Measurements from ENCODE around the gene BMP8B.

Gene BMP8B

DNA sequence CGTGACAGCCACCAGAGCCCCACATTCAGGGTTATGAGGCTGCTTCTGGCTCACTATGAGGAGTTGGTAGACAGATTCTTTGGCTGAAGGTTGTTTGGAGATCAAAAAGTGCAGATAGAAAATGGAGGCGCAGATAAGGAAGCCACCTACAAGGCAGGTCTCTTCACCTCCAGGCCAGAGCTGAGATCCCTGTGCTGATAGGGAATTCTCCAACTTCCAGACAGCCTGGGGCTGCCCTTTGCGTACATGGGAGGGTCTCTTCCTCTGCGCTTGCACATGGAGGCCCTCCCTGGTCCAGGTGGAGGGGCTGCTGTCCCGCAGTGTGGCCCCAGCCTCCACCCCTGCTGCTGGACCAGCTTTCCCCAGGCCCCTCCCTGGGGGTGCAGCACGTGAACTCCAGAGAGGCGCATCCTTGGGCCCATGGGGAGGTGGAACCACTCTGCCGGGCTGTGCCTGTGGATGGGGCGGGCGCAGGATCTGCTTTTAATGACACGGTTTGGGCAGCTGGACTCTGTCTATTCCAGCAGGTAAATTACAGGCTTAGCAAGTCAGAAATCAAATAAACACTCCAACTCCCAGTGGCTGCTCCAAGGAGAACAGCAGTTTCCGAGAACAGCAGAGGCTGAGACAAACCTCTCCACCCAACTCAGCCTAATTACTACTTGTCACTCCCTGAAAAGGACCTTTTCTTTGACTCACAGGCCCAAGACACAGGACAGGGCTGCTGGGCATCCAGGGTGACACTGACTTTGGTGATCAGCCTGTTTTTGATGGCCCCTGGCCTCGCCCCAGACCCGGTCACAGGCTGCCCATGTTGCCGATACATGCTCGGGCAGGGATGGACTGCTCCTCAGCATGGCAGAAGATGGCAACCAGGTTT is 29.9 kb downstream of the BMP8B start:
- no peak for DNase-seq (ENCODE audit: low read depth)

DNA sequence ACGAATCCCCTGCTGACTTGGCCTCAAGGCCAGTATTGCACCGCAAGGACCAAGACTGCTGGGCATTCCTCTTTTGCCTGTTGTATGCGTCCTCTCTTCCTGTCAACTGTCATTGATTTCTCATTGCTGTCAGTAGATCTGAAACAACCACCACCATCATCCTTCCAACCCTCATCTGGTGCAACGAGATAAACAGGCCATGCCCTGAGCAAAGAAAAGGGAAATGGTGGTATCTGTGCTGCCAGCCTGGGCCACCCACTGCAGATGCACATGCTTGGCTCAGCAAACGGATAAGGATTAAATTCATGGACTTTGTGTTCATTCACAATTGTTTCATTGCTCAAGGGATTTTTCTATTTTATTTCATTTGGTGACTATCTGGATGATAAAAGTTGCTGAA is 31.2 kb downstream of the BMP8B start:
- DNase-seq (ENCODE audit: low read depth): no peak

DNA sequence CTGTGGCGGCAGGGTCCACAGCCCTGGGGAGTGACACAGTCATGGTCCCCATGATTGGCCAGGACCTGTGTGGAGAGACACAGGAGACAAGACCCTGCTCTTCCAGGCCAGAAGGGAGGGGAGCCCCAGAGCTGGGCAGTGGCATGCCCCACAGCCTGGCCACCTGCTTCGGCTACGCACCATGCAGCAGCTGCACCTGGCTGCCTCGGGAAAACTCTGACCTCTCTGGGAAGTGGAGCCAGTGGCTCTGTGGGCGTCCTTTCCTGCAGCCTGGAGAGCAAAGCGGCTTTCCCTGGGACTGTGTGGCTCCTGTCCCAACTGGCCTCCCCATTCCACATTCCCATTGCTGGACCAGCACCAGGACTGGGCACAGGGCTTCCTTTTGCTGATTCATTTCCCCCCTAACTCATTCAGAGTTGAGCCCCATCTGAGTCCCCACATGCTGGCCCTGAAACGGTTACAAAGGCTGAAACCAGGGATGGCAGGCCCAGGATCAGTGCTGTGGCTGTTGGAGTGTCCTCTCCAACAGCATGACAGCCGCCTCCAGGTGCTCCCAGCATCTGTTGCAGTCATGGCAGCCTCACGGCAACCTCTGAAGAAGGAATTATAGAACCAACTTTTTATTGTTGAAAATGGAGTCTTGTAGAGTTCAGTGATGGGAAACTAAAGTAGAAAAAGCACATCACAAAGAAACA is 32.6 kb downstream of the BMP8B start:
- DNase-seq (ENCODE audit: low read depth): no peak

DNA sequence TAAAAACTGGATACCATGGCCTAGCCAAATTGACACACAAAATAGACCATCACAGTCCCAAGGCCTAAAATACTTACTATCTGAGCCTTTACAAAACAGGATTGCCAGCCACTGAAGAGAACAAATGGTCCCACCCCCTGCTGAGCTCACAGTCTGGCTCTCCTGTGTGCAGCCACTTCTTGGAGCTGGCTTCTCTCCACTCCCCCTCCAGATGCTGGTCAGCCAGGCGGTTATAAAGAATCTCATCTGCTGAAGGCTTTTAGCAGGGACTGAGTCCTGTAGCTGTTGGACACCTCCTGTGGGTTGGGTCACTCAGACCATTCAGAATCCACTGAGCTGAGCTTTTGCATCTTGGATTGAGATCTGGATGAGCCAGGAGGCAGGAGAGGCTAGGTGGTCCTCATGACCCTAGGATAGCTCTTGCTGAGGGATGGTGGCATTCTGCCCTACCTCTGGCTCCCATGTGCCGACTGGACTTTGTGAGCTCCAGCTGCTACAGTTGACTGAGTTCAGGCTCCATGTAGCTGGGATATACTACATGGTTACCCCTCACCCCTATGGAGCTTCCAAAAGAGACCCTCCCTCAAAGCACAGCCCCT is 33.7 kb downstream of the BMP8B start:
- no peak for DNase-seq (ENCODE audit: low read depth)

DNA sequence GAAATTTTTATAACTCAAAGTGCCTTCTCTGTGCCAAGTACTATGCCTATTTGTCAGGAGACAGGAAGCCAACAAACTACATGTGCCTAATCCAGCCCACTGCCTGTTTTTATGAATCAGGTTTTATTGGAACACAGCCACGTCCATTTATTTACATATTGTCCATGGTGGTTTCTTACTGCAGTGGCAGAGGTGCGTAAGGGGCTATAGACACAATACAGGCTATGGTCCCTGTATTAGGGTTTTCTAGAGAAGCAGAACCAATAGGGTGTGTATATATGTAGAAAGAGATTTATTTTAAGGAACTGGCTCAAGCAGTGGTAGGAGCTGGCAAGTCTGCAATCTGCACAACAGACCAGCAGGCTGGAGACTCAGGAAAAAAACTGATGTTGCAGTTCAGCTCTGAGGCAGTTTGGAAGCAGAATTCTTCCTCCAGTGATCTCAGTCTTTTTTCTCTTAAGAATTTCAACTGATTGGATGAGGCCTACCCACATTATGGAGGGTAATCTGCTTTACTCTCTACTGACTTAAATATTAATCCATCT is 34.6 kb downstream of the BMP8B start:
- DNase-seq (ENCODE audit: low read depth): no peak

DNA sequence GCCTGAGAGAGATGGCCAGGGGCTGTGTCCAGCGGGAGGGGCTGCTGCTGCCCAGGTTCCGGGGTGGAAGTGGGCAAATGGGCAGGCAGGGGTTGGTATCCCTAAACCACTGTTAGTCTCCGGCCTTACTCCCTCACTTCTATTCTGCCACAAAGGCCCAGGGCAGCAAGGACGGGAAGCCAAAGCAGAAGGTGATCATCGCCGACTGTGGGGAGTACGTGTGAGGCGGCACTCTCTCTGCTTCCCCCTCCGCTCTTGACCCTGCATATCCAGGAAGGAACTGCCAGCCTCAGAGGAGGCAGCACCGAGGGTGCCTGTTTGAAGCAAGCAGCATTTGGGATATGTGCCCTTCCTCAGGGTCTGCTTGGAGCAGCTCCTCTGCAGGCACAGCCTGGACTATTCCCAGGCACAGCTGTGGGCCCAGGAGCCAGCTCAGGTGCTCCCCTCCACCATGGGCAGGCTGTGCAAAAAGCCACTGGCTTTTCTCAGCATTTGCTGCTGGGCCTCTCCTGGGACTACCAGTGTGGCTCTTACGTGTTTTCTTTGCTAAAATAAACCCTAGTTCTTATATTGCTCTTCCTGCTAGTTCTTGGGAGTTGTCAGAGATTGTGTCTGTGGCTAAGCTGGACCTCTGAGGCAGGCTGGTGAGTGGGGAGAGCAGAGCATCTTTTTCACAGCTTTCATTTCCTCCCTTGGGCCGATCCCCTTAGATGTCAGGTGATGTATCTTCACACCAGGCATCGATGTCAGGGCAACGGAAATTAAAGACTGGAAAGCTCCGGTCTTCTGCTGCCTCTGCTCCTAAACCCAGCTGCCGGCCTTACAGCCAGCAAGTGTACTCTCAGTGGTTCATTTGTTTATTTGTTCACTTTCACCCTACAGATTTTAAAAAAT is 35.3 kb downstream of the BMP8B start:
- DNase-seq (ENCODE audit: low read depth): no peak

DNA sequence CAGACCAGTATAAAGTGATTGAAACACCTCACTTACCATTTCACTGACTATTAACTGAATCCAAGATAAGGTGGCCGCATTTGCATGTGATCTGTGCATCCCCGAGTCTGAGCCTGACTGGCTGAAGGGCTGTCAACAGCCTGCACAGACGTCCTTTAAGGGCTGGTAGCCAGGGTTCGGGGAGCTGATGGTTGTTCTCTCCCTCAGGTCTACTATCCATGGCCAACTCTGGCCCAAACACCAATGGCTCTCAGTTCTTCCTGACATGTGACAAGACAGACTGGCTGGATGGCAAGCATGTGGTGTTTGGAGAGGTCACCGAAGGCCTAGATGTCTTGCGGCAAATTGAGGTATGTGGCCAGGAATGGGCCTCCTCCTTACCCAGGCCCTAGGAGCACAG is 36.0 kb downstream of the BMP8B start:
- DNase-seq (ENCODE audit: low read depth): no peak

DNA sequence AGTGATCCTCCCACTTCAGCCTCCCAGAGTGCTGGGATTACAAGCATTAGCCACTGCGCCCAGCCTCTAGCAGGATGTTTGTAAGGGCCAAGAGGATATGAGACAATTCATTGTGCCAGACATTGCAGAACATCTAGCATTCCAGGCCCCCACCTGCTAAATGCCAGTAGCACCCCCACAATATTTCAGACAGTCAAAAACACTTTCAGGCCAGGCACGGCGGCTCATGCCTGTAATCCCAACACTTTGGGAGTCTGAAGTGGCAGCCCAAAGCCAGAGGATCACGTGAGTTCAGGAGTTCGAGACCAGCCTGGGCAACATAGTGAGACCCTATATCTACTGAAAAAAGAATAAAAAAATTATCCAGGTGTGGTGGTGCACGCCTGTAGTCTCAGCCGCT is 37.1 kb downstream of the BMP8B start:
- no peak for DNase-seq (ENCODE audit: low read depth)

DNA sequence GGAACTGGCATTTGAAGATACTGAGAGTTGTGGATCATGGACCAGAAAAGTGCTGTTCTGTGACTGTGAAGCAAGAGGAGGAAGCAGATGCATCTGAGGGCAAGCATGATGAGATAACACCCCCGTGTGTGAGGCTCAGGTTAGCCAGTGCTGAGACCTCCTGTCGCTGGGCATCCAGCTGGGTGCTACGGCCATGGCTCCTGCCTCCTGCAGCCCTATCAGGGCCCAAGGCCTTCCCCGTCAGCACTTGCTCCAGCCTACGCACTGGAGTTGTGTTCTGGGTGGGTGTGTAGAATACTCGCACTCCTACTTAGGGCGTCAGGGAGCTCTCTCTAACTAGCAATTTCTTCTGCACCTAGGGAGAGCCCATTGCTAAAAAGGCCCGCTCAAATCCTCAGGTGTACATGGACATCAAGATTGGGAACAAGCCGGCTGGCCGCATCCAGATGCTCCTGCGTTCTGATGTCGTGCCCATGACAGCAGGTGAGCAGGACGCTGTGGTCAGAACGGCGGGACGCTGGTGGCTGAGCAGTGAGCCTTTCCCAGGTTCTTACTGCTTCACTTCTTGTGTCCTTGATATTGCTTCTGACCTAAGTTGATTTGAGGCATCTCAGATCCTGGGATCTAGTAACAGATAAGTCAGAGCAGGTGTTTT is 43.5 kb downstream of the BMP8B start:
- no peak for DNase-seq (ENCODE audit: low read depth)

DNA sequence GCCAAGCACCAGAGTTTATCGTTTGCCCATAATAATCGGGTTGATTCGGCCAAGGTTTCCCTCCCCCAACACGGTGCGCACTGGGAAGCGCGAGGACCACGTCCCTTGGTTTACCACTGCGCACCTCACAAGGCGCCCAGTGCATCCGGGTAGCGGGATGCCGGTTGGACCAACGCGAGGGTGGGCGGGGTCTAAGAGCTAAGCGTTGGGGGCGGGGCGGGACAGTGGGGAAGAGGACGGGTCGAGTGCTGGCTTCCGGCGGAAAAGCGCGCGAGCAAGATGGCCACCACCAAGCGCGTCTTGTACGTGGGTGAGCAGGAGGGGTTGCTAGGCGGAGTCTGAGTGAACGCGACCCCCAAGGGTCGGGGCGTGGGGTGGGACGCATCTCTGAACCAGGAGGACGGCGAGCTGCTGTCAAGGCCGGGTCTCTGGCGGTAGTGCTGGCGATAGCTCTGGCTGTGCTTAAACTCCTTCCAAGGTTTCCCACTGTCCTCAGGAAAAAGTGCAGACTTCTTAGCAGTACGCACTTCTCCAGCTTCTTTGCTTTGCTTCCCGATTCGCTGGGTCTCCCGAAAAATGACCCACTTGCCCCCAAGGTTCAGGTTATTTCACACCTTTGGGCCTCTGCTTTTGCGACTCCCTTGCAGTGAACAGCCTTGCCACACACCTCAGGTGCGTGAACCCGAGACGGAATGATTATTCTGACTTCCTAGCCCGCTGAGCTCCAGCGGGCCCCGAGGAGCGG is 49.9 kb downstream of the BMP8B start, which contains the start of gene PPIE:
TSS of gene PPIE (plus strand) at position 261 of the 745 bp plus-strand sequence. CDS start at position 280, 19 bp downstream.
- DNase-seq (ENCODE audit: low read depth): peak; percentile 87

DNA sequence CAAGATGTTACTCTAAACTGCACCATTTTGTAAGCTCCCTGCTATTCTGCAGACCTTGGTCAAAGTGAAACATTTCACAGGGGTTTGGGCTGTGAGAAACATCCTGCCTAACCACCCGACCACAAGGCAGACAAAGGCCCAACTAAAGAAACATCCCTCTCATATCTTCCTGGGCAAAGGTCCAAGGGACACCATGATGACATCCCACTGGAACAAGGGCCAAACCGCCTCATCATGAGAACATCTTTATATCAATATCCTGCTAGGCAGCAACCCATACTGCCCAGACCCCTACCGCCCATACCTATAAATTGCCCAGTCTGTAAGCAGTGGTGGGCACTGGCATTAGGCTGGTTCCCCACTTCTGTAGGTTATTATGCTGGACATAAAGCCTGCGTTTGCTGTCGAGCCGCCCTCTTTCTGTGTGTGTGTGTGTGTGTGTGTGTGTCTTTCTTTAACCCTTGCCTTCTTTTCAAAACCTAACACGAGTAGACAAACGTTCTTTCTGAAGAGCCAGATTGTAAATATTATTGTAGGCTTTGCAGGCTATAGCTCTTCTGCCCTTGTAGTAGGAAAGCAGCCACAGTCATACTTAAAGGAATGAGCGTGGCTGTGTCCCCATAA is 51.0 kb downstream of the BMP8B start:
- peak; percentile 84 for DNase-seq (ENCODE audit: low read depth)

DNA sequence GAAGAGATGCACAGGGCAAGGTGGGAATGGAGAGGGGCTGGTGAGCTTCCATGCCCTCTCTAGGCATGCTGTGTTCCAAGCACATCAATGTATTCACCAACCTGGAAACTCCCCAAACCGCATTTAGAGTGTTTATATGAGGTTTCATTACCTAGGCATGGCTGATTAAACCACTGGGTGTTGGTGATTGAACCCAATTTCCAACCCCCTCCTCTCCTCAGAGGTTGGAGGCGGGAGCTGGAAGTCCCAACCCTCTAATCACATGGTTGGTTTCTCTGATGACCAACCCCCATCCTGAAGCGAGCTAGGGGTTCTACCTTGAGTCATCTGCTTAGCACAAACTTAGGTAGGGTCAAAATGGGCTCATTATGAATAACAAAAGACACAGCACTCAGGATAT is 52.9 kb downstream of the BMP8B start:
- no peak for DNase-seq (ENCODE audit: low read depth)

DNA sequence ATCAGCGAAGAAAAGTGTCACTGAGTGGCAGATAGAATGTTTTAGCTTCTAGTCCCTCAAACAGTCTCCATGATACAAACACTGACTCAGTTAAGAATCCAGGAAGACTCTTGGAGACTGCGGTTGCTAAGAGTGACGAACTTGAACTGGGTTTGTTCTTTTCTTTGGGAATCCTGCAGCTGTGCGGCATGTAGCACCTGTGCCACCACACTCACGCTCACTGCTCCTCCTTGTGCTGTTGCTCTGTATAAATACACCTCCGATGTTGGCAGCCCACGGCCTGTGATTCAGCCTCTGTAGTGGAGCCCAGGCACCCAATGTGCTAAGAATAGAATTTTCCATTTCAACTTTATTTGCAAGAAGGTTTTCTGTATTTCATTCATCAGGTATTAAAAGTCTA is 55.5 kb downstream of the BMP8B start:
- no peak for DNase-seq (ENCODE audit: low read depth)

DNA sequence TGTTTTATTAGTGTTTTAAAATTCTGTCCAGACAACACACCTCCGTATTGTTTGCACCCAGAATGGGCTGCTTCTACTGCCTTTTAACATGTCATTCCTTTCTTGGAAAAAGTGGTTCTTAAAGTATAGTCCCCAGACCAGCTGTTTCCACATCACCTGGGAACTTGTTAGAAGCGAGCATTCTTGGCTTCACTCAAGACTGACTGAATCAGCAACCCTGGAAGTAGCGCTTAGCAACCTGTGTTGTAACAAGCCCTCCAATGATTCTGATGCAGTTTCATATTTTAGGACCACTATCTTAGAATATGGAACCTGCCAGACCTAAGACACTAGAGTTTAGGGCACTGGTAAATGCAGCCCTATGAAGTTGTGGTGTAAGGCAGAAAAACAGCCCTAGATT is 55.9 kb downstream of the BMP8B start:
- DNase-seq (ENCODE audit: low read depth): no peak

DNA sequence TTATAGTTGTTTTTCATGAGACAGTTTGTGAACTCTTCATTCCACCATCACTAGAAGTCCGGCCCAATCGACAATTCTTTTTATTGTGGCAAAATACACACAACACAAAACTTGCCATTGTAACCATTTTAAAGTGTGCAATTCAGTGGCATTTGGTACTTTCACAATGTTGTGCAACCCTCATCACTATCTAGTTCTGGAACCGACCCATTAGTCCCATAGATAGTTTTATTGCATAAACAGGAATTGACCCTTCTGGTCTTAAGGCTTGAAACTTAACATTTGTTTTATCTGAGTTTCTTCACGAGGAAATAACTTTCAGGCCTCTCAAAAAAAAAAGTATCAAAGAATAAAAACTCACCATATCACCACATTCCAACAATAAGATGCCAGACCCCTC is 58.8 kb downstream of the BMP8B start:
- no peak for DNase-seq (ENCODE audit: low read depth)

DNA sequence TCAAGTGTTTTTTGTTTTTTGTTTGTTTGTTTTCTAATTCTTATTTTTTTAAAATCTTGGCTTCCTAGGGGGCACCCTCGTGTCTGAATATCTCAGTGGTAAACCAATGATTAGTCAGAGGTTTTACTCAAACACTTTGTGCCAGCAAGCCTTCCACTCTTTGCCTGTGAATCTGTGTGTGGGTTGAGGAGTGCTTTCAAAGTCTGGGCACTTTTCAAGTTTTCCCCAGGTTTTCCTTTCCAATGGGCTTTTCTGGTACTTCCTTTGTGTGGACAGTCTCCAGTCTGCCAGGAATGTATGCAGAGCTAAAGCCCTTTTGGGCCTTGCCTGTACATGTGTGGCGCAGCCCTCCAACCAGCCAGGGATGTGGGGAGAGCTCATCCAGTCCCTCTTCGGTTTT is 59.6 kb downstream of the BMP8B start:
- no peak for DNase-seq (ENCODE audit: low read depth)

DNA sequence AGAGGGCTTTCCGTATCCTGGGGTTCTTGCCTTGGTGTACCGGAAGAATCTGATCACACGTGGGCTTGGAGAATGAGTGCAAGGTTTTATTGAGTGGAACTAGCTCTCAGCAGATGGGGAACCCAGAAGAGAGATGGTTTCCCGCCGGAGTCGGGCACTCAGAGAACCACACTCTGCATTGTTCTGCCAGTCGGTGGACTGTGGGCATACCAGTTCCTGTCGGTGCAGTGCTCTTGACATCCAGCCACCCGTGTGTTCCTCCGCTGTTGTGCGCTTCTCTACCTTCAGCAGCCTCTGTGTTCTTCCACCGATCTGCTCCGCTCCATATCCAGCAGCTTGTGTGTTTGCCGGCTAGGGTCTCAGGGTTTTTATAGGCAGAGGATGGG is 60.7 kb downstream of the BMP8B start:
- no peak for DNase-seq (ENCODE audit: low read depth)

DNA sequence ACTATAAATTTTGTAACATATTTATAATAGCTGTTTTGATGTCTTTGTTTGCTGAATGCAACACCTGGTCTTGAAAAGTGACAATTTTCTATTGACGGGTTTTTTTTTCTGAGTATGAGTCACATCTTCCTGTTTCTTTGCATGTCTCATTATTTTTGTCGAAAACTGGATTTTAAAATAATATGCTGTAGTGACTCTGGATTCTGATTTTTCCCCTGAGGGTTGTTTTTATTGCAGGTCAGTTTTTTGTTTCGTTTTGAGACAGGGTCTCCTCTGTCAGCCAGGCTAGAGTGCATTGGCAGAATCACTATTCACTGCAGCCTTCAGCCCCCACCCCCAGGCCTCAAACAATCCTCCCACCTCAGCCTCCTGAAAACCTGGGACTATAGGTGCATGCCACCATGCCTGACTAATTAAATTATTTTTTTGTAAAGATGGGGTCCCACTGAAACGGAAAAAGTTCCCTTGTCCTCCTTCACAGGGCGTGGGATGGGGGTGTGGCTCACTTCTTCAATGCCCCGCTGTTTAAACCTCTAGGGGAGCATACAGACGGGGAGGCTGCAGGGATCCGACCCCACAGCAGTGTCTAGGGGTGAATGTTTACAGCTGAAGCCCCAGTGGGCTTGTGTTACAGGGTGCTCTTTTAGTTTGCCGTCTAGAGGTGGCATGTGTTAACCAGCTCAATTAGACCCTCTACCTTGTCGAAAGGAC is 61.3 kb downstream of the BMP8B start:
- DNase-seq (ENCODE audit: low read depth): no peak

DNA sequence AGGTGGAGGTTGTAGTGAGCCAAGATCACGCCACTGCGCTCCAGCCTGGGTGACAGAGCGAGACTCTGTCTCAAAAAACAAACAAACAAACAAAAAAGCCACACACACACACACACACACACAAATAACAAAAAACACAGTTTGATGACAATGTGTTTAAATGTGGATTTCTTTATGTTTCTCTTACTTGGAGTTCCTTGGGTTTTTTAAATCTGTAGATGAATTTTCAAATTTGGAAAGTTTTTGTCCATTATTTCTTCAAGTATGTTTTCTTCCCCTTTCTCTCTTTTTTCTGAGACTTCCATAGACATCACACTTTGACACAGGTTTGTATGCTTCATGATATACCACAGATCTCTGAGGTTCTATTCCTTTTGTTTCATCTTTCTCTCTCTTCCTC is 62.1 kb downstream of the BMP8B start:
- no peak for DNase-seq (ENCODE audit: low read depth)

Measured in EH (cell line).